ENCODE data around the gene SZT2. TPM values are rescaled to one million over a fixed set of nuclear protein-coding genes. Genes with fewer than 3 reads are reported as not detected.

Gene SZT2
- total RNA-seq, 3 donors from 2014 or later (not counting 1 experiment from before 2014, with no cell fraction given), result 103 to 128 (median 123) TPM

DNA sequence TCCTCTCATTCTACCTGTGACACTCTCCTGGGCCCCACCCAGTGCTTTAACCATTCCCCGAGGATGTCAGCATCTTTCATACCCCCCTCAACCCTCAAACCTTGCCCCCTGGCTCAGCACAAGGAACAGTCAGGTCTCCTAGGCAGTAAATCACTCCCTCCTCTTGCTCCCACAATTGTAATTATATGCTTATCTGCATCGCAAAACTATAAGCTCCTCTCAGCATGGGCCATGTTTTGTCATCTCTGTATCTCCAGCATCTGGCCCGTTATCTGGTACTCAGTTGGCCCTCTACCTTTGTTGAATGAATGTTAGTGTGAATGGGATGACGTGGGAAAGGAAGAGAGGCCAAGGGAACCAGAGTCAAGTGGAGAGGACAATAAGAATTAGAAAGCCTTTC, 19.1 kb upstream of the SZT2 start:
- no peaks in the 10 kb centered on the region for H3K27me3 ChIP-seq (ENCODE audit: control insufficient read depth, insufficient read depth, low read length)
- intact Hi-C loops (cut with micrococcal nuclease), result no loop called here
- ATAC-seq (no peak), DNase-seq (no peak)
- no peak for TF ChIP-seq CTCF (IDR thresholded peaks at IDR 0.05)
- Mint-ChIP-seq H3K27ac (peak overlapping the region; percentile 43 to 45), H3K9me3 (no peaks in the 10 kb centered on the region), H3K4me3 (no peak overlapping the region), H3K27me3 (ENCODE audit: low read depth in 2 of 2) (no peaks in the 10 kb centered on the region), H3K4me1 (peaks cover 23 to 34% of the 10 kb centered on the region in 2 donors), H3K36me3 (no peaks in the 10 kb centered on the region)
- H3K27ac ChIP-seq (ENCODE audit: low read length), result no peak overlapping the region
- peaks cover under 1% of the 10 kb centered on the region for H3K36me3 ChIP-seq (ENCODE audit: control insufficient read depth, insufficient read depth, low read length)
- H3K4me3 ChIP-seq (ENCODE audit: low read length), result no peak overlapping the region
- 98% methylated on average over 4 of the region's 4 CpGs for WGBS (ENCODE audit: insufficient coverage)
- peaks cover 28% of the 10 kb centered on the region for H3K4me1 ChIP-seq (ENCODE audit: control insufficient read depth, insufficient read depth, low read length)
- no peaks in the 10 kb centered on the region for H3K9me3 ChIP-seq (ENCODE audit: control insufficient read depth, insufficient read depth, low read length)

DNA sequence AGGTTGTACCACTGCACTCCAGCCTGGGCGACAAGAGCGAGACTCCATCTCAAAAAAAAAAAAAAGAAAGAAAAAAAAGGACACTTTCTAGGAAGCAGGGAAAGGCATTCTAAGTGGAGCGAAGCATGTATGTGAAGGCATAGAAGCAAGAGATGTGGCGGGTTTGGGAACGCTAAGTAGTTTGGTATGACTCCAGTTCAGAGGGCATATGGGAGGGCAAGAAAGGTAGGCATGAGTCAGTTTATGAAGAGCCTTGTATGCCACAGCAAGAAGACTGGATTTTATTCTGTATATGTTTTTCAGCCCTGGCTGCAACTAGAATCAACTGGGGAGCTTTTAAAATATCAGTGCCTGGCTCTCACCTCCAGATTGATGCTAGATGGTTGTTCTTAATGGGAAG, 17.5 kb upstream of the SZT2 start:
- H3K4me1 ChIP-seq (ENCODE audit: control insufficient read depth, insufficient read depth, low read length), result peaks cover 13% of the 10 kb centered on the region
- H3K4me1 Mint-ChIP-seq, result peaks cover 16 to 18% of the 10 kb centered on the region in 2 donors
- no peaks in the 10 kb centered on the region for H3K27me3 ChIP-seq (ENCODE audit: control insufficient read depth, insufficient read depth, low read length)
- ATAC-seq, result no peak
- no peak overlapping the region for H3K27ac ChIP-seq (ENCODE audit: low read length)
- H3K27ac Mint-ChIP-seq, result no peak overlapping the region
- H3K9me3 Mint-ChIP-seq, result no peaks in the 10 kb centered on the region
- intact Hi-C loops (cut with micrococcal nuclease), result no loop called here
- no peaks in the 10 kb centered on the region for H3K36me3 Mint-ChIP-seq
- 94% methylated on average over 5 of the region's 5 CpGs for WGBS (ENCODE audit: insufficient coverage)
- no peak overlapping the region for H3K4me3 ChIP-seq (ENCODE audit: low read length)
- H3K36me3 ChIP-seq (ENCODE audit: control insufficient read depth, insufficient read depth, low read length), result no peaks in the 10 kb centered on the region
- DNase-seq, result no peak
- no peak overlapping the region for H3K4me3 Mint-ChIP-seq
- H3K27me3 Mint-ChIP-seq (ENCODE audit: low read depth in 2 of 2), result no peaks in the 10 kb centered on the region
- no peak for TF ChIP-seq CTCF (IDR thresholded peaks at IDR 0.05)
- H3K9me3 ChIP-seq (ENCODE audit: control insufficient read depth, insufficient read depth, low read length), result no peaks in the 10 kb centered on the region

DNA sequence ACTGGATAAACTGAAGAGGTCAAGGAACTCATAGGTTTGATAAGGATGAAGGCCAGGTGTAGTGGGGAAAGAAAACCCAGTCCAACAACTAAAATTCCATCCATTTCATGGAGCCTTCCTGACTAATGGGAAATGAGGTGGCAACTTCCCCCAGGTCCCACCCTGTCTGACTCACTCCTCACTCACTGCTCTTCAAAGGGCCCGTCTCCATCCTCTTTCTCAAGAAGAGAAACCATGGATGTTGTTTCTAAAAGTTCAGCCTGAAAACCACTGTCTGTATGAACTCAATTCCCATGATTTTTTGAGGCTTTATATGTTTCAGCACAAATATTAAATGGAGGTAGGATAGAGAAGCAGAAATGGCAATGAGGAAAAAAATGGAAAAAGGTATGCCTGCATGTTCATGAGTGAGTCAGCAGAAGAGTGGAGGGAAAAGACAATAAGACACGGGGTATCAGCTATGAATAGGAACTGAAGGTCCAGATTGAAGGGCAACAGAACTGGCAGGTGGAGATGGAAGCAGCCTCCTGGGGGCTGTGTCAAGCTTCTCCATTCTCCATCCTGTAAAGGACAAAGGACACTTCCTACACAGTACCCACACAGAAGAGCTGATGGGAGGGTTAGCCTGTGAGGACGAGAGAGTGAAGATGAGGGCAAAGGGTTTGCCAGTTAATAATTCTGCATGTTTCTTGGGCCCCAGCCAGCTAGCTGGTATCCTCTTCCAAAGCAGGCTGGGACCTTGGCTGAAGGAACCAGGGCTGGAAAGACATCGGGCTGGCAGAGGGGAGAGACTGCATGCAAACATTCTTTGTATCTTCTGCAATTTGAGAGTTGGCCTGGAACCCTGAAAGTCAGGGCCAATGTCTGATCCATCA, 16.4 kb upstream of the SZT2 start:
- DNase-seq, result no peak
- Mint-ChIP-seq H3K36me3 (no peaks in the 10 kb centered on the region), H3K9me3 (no peaks in the 10 kb centered on the region), H3K4me1 (peaks cover 12 to 13% of the 10 kb centered on the region in 2 donors), H3K27me3 (ENCODE audit: low read depth in 2 of 2) (no peaks in the 10 kb centered on the region), H3K27ac (no peak overlapping the region), H3K4me3 (no peak overlapping the region)
- H3K4me3 ChIP-seq (ENCODE audit: low read length), result no peak overlapping the region
- no peaks in the 10 kb centered on the region for H3K9me3 ChIP-seq (ENCODE audit: control insufficient read depth, insufficient read depth, low read length)
- H3K36me3 ChIP-seq (ENCODE audit: control insufficient read depth, insufficient read depth, low read length), result no peaks in the 10 kb centered on the region
- intact Hi-C loops (cut with micrococcal nuclease), result no loop called here
- WGBS (ENCODE audit: insufficient coverage), result 87% methylated on average over 4 of the region's 4 CpGs
- H3K4me1 ChIP-seq (ENCODE audit: control insufficient read depth, insufficient read depth, low read length), result peaks cover 9% of the 10 kb centered on the region
- no peaks in the 10 kb centered on the region for H3K27me3 ChIP-seq (ENCODE audit: control insufficient read depth, insufficient read depth, low read length)
- no peak overlapping the region for H3K27ac ChIP-seq (ENCODE audit: low read length)
- ATAC-seq, result no peak
- no peak for TF ChIP-seq CTCF (IDR thresholded peaks at IDR 0.05)
